Measurements from ENCODE around the gene HOXD11. TPM values are rescaled to one million over a fixed set of nuclear protein-coding genes. Genes with fewer than 3 reads are reported as not detected.

HOXD11 gene
- total RNA-seq, 1 experiment from 2014 or later, result not detected

- TF ChIP-seq ZNF425 (CRISPR knock-in tag; conservative IDR thresholded peaks at IDR 0.05) (no peak), NFYB (CRISPR knock-in tag; conservative IDR thresholded peaks at IDR 0.05; ENCODE audit: low read depth) (no peak)
- TF ChIP-seq, protein P1, sequence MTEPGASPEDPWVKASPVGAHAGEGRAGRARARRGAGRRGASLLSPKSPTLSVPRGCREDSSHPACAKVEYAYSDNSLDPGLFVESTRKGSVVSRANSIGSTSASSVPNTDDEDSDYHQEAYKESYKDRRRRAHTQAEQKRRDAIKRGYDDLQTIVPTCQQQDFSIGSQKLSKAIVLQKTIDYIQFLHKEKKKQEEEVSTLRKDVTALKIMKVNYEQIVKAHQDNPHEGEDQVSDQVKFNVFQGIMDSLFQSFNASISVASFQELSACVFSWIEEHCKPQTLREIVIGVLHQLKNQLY (CRISPR knock-in tag; IDR thresholded peaks at IDR 0.05), result no peak
Measured at GRCh38 chr2:176084611-176085119, 22.4 kb upstream of the HOXD11 start (continued).

- ChIA-PET CTCF (interaction anchor here (0.8 to 1.6 kb wide), 11 partner anchors 9 to 834 kb away, joined by 3 to 27 read pairs (median 3); no protein-coding TSS in a partner anchor), POLR2A (interaction anchor here (0.7 kb wide), 1 partner anchor 18 kb away, joined by 3 read pairs; no protein-coding TSS in a partner anchor)
- peak; percentile 4; the same call in 1 of the 2 replicates for ATAC-seq
- TF ChIP-seq, protein P2, sequence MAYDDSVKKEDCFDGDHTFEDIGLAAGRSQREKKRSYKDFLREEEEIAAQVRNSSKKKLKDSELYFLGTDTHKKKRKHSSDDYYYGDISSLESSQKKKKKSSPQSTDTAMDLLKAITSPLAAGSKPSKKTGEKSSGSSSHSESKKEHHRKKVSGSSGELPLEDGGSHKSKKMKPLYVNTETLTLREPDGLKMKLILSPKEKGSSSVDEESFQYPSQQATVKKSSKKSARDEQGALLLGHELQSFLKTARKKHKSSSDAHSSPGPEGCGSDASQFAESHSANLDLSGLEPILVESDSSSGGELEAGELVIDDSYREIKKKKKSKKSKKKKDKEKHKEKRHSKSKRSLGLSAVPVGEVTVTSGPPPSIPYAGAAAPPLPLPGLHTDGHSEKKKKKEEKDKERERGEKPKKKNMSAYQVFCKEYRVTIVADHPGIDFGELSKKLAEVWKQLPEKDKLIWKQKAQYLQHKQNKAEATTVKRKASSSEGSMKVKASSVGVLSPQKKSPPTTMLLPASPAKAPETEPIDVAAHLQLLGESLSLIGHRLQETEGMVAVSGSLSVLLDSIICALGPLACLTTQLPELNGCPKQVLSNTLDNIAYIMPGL (CRISPR knock-in tag; IDR thresholded peaks at IDR 0.05), result no peak
- TF ChIP-seq ZBTB43 (CRISPR knock-in tag; IDR thresholded peaks at IDR 0.05) (no peak), CREB1 (CRISPR knock-in tag; IDR thresholded peaks at IDR 0.05) (no peak), GABPB1 (CRISPR knock-in tag; IDR thresholded peaks at IDR 0.05) (no peak), SOX15 (CRISPR knock-in tag; IDR thresholded peaks at IDR 0.05) (no peak), TEAD4 (CRISPR knock-in tag; IDR thresholded peaks at IDR 0.05) (no peak), RELA (CRISPR knock-in tag; IDR thresholded peaks at IDR 0.05; ENCODE audit: borderline replicate concordance) (no peak), ZNF425 (CRISPR knock-in tag; conservative IDR thresholded peaks at IDR 0.05) (no peak), NR3C1 (CRISPR knock-in tag; conservative IDR thresholded peaks at IDR 0.05; ENCODE audit: low read depth) (no peak), TEAD1 (CRISPR knock-in tag; IDR thresholded peaks at IDR 0.05) (no peak), CBFB (CRISPR knock-in tag; IDR thresholded peaks at IDR 0.05; ENCODE audit: low read depth) (no peak), GTF2I (CRISPR knock-in tag; conservative IDR thresholded peaks at IDR 0.05) (no peak), NFATC4 (CRISPR knock-in tag; IDR thresholded peaks at IDR 0.05) (no peak), PRRX2 (CRISPR knock-in tag; IDR thresholded peaks at IDR 0.05) (no peak)
- TF ChIP-seq, protein P3, sequence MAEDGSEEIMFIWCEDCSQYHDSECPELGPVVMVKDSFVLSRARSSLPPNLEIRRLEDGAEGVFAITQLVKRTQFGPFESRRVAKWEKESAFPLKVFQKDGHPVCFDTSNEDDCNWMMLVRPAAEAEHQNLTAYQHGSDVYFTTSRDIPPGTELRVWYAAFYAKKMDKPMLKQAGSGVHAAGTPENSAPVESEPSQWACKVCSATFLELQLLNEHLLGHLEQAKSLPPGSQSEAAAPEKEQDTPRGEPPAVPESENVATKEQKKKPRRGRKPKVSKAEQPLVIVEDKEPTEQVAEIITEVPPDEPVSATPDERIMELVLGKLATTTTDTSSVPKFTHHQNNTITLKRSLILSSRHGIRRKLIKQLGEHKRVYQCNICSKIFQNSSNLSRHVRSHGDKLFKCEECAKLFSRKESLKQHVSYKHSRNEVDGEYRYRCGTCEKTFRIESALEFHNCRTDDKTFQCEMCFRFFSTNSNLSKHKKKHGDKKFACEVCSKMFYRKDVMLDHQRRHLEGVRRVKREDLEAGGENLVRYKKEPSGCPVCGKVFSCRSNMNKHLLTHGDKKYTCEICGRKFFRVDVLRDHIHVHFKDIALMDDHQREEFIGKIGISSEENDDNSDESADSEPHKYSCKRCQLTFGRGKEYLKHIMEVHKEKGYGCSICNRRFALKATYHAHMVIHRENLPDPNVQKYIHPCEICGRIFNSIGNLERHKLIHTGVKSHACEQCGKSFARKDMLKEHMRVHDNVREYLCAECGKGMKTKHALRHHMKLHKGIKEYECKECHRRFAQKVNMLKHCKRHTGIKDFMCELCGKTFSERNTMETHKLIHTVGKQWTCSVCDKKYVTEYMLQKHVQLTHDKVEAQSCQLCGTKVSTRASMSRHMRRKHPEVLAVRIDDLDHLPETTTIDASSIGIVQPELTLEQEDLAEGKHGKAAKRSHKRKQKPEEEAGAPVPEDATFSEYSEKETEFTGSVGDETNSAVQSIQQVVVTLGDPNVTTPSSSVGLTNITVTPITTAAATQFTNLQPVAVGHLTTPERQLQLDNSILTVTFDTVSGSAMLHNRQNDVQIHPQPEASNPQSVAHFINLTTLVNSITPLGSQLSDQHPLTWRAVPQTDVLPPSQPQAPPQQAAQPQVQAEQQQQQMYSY (CRISPR knock-in tag; IDR thresholded peaks at IDR 0.05), result no peak
- TF ChIP-seq, protein P4, sequence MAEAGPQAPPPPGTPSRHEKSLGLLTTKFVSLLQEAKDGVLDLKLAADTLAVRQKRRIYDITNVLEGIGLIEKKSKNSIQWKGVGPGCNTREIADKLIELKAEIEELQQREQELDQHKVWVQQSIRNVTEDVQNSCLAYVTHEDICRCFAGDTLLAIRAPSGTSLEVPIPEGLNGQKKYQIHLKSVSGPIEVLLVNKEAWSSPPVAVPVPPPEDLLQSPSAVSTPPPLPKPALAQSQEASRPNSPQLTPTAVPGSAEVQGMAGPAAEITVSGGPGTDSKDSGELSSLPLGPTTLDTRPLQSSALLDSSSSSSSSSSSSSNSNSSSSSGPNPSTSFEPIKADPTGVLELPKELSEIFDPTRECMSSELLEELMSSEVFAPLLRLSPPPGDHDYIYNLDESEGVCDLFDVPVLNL (CRISPR knock-in tag; IDR thresholded peaks at IDR 0.05; ENCODE audit: borderline replicate concordance, low read depth), result no peak
- TF ChIP-seq, protein P1 (CRISPR knock-in tag; IDR thresholded peaks at IDR 0.05), result no peak
- TF ChIP-seq, protein P5, sequence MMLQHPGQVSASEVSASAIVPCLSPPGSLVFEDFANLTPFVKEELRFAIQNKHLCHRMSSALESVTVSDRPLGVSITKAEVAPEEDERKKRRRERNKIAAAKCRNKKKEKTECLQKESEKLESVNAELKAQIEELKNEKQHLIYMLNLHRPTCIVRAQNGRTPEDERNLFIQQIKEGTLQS (CRISPR knock-in tag; conservative IDR thresholded peaks at IDR 0.05), result no peak
- Mint-ChIP-seq H3K27ac (no peak overlapping the region), H3K9me3 (no peaks in the 10 kb centered on the region), H3K4me1 (peaks cover 49% of the 10 kb centered on the region), H3K27me3 (ENCODE audit: low read depth) (peaks cover 100% of the 10 kb centered on the region), H3K4me3 (peak overlapping the region; percentile 53), H3K36me3 (peaks cover 5% of the 10 kb centered on the region; the same call in 1 of the 2 replicates)
- peak; percentile 57 for DNase-seq (ENCODE audit: low spot score)
Measured at GRCh38 chr2:176085120-176085788, 21.8 kb upstream of the HOXD11 start.

Measured in WTC11 (cell line).